ENCODE data around the gene RAB3IL1. TPM values are rescaled to one million over a fixed set of nuclear protein-coding genes. Genes with fewer than 3 reads are reported as not detected.

The RAB3IL1 gene
- total and polyA plus RNA-seq, 9 of the 15 experiments (the other 6 are each of a cell fraction or from before 2014, with no cell fraction given) = 0.15 to 42.6 (median 15.5) TPM

DNA sequence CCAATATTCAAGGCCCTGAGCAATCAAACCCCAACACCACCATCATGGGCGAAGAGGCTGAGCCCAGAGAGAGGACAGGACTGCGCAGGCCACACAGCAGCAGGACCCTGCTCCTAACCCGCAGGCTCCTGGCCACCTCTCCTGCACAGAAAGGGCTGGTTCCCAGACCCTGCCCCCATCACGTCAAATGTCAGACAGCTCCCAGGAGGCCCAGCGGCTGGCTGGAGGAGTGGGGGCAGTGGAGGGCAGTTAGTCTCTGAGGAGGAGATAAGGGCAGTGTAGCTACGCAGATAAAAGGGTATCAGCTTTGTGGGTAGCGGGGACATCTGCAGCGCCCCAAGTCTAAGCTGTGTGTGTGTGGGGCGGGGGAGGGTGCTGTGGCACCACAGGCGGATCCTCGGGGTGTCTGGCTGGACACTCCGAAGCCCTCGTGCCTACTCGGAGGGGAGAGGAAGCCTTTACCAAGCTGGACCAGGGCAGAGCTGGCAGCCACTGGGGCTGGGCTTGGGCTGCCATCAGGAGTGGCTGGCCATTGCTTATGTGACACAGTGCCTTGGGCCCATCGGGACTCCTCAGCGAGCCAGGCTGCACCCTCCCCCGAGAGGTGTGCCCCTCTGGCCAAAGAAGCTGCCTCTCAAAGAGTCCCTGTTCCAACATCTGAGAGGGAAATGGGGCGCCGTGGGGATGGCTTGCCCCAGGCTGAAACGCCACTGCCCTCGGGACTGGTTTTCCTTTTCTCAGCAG, 47.5 kb downstream of the RAB3IL1 start (continued):
- TF ChIP-seq, protein P1, sequence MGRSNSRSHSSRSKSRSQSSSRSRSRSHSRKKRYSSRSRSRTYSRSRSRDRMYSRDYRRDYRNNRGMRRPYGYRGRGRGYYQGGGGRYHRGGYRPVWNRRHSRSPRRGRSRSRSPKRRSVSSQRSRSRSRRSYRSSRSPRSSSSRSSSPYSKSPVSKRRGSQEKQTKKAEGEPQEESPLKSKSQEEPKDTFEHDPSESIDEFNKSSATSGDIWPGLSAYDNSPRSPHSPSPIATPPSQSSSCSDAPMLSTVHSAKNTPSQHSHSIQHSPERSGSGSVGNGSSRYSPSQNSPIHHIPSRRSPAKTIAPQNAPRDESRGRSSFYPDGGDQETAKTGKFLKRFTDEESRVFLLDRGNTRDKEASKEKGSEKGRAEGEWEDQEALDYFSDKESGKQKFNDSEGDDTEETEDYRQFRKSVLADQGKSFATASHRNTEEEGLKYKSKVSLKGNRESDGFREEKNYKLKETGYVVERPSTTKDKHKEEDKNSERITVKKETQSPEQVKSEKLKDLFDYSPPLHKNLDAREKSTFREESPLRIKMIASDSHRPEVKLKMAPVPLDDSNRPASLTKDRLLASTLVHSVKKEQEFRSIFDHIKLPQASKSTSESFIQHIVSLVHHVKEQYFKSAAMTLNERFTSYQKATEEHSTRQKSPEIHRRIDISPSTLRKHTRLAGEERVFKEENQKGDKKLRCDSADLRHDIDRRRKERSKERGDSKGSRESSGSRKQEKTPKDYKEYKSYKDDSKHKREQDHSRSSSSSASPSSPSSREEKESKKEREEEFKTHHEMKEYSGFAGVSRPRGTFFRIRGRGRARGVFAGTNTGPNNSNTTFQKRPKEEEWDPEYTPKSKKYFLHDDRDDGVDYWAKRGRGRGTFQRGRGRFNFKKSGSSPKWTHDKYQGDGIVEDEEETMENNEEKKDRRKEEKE (IDR thresholded peaks at IDR 0.05; ENCODE audit: borderline replicate concordance in 1 of 2, control insufficient read depth in 1 of 2, low read depth in 2 of 2, low read length in 1 of 2) = no peak
- TF ChIP-seq, protein P2, sequence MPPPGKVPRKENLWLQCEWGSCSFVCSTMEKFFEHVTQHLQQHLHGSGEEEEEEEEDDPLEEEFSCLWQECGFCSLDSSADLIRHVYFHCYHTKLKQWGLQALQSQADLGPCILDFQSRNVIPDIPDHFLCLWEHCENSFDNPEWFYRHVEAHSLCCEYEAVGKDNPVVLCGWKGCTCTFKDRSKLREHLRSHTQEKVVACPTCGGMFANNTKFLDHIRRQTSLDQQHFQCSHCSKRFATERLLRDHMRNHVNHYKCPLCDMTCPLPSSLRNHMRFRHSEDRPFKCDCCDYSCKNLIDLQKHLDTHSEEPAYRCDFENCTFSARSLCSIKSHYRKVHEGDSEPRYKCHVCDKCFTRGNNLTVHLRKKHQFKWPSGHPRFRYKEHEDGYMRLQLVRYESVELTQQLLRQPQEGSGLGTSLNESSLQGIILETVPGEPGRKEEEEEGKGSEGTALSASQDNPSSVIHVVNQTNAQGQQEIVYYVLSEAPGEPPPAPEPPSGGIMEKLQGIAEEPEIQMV (tag; conservative IDR thresholded peaks at IDR 0.05; ENCODE audit: low read depth) = no peak
- TF ChIP-seq, protein P3, sequence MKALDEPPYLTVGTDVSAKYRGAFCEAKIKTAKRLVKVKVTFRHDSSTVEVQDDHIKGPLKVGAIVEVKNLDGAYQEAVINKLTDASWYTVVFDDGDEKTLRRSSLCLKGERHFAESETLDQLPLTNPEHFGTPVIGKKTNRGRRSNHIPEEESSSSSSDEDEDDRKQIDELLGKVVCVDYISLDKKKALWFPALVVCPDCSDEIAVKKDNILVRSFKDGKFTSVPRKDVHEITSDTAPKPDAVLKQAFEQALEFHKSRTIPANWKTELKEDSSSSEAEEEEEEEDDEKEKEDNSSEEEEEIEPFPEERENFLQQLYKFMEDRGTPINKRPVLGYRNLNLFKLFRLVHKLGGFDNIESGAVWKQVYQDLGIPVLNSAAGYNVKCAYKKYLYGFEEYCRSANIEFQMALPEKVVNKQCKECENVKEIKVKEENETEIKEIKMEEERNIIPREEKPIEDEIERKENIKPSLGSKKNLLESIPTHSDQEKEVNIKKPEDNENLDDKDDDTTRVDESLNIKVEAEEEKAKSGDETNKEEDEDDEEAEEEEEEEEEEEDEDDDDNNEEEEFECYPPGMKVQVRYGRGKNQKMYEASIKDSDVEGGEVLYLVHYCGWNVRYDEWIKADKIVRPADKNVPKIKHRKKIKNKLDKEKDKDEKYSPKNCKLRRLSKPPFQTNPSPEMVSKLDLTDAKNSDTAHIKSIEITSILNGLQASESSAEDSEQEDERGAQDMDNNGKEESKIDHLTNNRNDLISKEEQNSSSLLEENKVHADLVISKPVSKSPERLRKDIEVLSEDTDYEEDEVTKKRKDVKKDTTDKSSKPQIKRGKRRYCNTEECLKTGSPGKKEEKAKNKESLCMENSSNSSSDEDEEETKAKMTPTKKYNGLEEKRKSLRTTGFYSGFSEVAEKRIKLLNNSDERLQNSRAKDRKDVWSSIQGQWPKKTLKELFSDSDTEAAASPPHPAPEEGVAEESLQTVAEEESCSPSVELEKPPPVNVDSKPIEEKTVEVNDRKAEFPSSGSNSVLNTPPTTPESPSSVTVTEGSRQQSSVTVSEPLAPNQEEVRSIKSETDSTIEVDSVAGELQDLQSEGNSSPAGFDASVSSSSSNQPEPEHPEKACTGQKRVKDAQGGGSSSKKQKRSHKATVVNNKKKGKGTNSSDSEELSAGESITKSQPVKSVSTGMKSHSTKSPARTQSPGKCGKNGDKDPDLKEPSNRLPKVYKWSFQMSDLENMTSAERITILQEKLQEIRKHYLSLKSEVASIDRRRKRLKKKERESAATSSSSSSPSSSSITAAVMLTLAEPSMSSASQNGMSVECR (CRISPR knock-in tag; IDR thresholded peaks at IDR 0.05) = no peak
- TF ChIP-seq TBP (optimal IDR thresholded peaks at IDR 0.05; ENCODE audit: low read depth, low read length) (peak; percentile 36), ZBTB8A (IDR thresholded peaks at IDR 0.05; ENCODE audit: partially characterized antibody) (no peak), KLF1 (tag; IDR thresholded peaks at IDR 0.05) (no peak), MIER1 (IDR thresholded peaks at IDR 0.05; ENCODE audit: low read depth) (no peak; the same call in 1 of the 2 replicates), KDM1A (IDR thresholded peaks at IDR 0.05) (peak; percentile 56 to 81), SOX6 (IDR thresholded peaks at IDR 0.05) (peak; percentile 83), GATAD2B (IDR thresholded peaks at IDR 0.05; ENCODE audit: borderline replicate concordance) (peak; percentile 79; the same call in 1 of the 2 replicates), NEUROD1 (IDR thresholded peaks at IDR 0.05; ENCODE audit: borderline replicate concordance, low read depth, low read length, partially characterized antibody) (peak; percentile 72)
- TF ChIP-seq, protein P4, sequence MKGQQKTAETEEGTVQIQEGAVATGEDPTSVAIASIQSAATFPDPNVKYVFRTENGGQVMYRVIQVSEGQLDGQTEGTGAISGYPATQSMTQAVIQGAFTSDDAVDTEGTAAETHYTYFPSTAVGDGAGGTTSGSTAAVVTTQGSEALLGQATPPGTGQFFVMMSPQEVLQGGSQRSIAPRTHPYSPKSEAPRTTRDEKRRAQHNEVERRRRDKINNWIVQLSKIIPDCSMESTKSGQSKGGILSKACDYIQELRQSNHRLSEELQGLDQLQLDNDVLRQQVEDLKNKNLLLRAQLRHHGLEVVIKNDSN (CRISPR knock-in tag; IDR thresholded peaks at IDR 0.05) = no peak
- TF ChIP-seq, protein P5, sequence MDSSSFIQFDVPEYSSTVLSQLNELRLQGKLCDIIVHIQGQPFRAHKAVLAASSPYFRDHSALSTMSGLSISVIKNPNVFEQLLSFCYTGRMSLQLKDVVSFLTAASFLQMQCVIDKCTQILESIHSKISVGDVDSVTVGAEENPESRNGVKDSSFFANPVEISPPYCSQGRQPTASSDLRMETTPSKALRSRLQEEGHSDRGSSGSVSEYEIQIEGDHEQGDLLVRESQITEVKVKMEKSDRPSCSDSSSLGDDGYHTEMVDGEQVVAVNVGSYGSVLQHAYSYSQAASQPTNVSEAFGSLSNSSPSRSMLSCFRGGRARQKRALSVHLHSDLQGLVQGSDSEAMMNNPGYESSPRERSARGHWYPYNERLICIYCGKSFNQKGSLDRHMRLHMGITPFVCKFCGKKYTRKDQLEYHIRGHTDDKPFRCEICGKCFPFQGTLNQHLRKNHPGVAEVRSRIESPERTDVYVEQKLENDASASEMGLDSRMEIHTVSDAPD (CRISPR knock-in tag; IDR thresholded peaks at IDR 0.05) = no peak
- TF ChIP-seq, protein P6, sequence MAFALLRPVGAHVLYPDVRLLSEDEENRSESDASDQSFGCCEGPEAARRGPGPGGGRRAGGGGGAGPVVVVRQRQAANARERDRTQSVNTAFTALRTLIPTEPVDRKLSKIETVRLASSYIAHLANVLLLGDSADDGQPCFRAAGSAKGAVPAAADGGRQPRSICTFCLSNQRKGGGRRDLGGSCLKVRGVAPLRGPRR (CRISPR knock-in tag; IDR thresholded peaks at IDR 0.05) = peak; percentile 91

Measured in K562 (cell line).